Measurements from ENCODE around the gene PRELP.
"Not testable (repeated sequence)": the region's sequence is repeated elsewhere in the genome, so short reads cannot be mapped to it uniquely, and the experiment has no call there.

PRELP gene

GRCh38 chr1:203441766-203442165, 33.8 kb upstream of the PRELP start:
- no peaks in the 10 kb centered on the region for H3K27me3 ChIP-seq (ENCODE audit: control insufficient read depth, insufficient read depth, low read length, poor library complexity, severe bottlenecking)
- H3K36me3 ChIP-seq (ENCODE audit: control insufficient read depth, insufficient read depth, low read length) = no peaks in the 10 kb centered on the region
- H3K4me3 ChIP-seq (ENCODE audit: insufficient read depth, low read depth, low read length) = no peak overlapping the region
- H3K9me3 ChIP-seq (ENCODE audit: control insufficient read depth, low read length) = no peaks in the 10 kb centered on the region
- H3K4me1 ChIP-seq (ENCODE audit: control insufficient read depth, insufficient read depth, low read length) = peaks cover 5% of the 10 kb centered on the region
- H3K27ac ChIP-seq (ENCODE audit: insufficient read depth, low read depth, low read length, poor library complexity, severe bottlenecking) = no peak overlapping the region
- 88 to 89% methylated on average over 9 of the region's 9 CpGs for WGBS, 2 experiments

- 88 to 89% methylated on average over 7 of the region's 7 CpGs for WGBS, 2 experiments
- Histone ChIP-seq H3K4me1 (ENCODE audit: control insufficient read depth, insufficient read depth, low read length) (peaks cover 5% of the 10 kb centered on the region), H3K9me3 (ENCODE audit: control insufficient read depth, low read length) (no peaks in the 10 kb centered on the region), H3K27me3 (ENCODE audit: control insufficient read depth, insufficient read depth, low read length, poor library complexity, severe bottlenecking) (no peaks in the 10 kb centered on the region), H3K27ac (ENCODE audit: insufficient read depth, low read depth, low read length, poor library complexity, severe bottlenecking) (no peak overlapping the region), H3K36me3 (ENCODE audit: control insufficient read depth, insufficient read depth, low read length) (no peaks in the 10 kb centered on the region), H3K4me3 (ENCODE audit: insufficient read depth, low read depth, low read length) (no peak overlapping the region)
Measured at GRCh38 chr1:203442821-203443220, 32.8 kb upstream of the PRELP start.

DNA sequence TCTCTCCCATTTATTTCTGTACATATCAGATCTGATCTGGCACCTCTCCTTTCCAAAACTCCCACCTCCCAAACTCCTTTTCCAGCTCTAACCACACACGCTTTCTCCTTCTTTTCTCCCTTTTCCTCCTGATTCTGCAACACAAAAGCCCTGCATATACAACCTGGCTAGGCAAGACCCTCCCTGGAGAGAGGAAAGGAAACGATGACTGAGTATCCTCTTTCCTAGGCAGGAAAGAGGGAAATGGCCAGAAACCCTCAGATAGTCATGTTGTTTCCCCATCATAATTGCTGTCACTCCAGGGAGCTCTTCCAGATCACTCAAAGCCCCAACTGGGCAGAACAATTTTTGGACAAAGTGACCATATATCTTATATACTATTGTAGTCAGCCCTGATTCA, 32.3 kb upstream of the PRELP start:
- Histone ChIP-seq H3K36me3 (ENCODE audit: control insufficient read depth, insufficient read depth, low read length) (no peaks in the 10 kb centered on the region), H3K4me3 (ENCODE audit: insufficient read depth, low read depth, low read length) (no peak overlapping the region), H3K4me1 (ENCODE audit: control insufficient read depth, insufficient read depth, low read length) (peaks cover 10% of the 10 kb centered on the region), H3K9me3 (ENCODE audit: control insufficient read depth, low read length) (no peaks in the 10 kb centered on the region), H3K27me3 (ENCODE audit: control insufficient read depth, insufficient read depth, low read length, poor library complexity, severe bottlenecking) (no peaks in the 10 kb centered on the region), H3K27ac (ENCODE audit: insufficient read depth, low read depth, low read length, poor library complexity, severe bottlenecking) (no peak overlapping the region)
- WGBS, 2 experiments = 47 to 51% methylated on average over 2 of the region's 2 CpGs

DNA sequence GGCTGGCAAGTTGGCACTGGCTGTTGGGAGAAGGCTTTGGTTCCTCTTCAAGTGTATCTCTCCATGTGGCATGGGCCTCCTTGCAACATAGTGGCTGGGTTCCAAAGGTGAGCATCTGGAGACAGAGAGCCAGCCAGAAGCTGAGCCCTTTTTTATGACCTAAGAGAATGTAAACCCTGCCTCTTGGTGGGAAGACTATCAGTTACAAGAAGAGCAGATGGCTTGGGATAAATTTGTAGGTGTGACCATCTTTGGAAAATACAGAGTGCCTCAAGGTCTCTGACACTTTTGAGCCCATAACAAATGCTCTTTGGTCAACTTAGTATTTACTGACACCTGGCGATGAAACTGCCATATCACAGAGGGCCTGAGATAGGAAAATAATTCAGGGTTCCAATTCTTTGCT, 31.4 kb upstream of the PRELP start:
- Histone ChIP-seq H3K4me1 (ENCODE audit: control insufficient read depth, insufficient read depth, low read length) (peaks cover 17% of the 10 kb centered on the region), H3K27me3 (ENCODE audit: control insufficient read depth, insufficient read depth, low read length, poor library complexity, severe bottlenecking) (peaks cover under 1% of the 10 kb centered on the region), H3K9me3 (ENCODE audit: control insufficient read depth, low read length) (no peaks in the 10 kb centered on the region), H3K27ac (ENCODE audit: insufficient read depth, low read depth, low read length, poor library complexity, severe bottlenecking) (no peak overlapping the region), H3K4me3 (ENCODE audit: insufficient read depth, low read depth, low read length) (no peak overlapping the region), H3K36me3 (ENCODE audit: control insufficient read depth, insufficient read depth, low read length) (no peaks in the 10 kb centered on the region)
- 90 to 96% methylated on average over 1 of the region's 1 CpG for WGBS, 2 experiments

GRCh38 chr1:203447151-203447550, 28.5 kb upstream of the PRELP start:
- Histone ChIP-seq H3K36me3 (ENCODE audit: control insufficient read depth, insufficient read depth, low read length) (no peaks in the 10 kb centered on the region), H3K4me3 (ENCODE audit: insufficient read depth, low read depth, low read length) (no peak overlapping the region), H3K4me1 (ENCODE audit: control insufficient read depth, insufficient read depth, low read length) (peaks cover 12% of the 10 kb centered on the region), H3K27ac (ENCODE audit: insufficient read depth, low read depth, low read length, poor library complexity, severe bottlenecking) (no peak overlapping the region), H3K9me3 (ENCODE audit: control insufficient read depth, low read length) (no peaks in the 10 kb centered on the region), H3K27me3 (ENCODE audit: control insufficient read depth, insufficient read depth, low read length, poor library complexity, severe bottlenecking) (peaks cover 6% of the 10 kb centered on the region)
- 89 to 100% methylated on average over 1 to 2 of the region's 2 CpGs for WGBS, 2 experiments

GRCh38 chr1:203447598-203447997, 28.0 kb upstream of the PRELP start:
- H3K27me3 ChIP-seq (ENCODE audit: control insufficient read depth, insufficient read depth, low read length, poor library complexity, severe bottlenecking); H3K4me3 ChIP-seq (ENCODE audit: insufficient read depth, low read depth, low read length); H3K27ac ChIP-seq (ENCODE audit: insufficient read depth, low read depth, low read length, poor library complexity, severe bottlenecking); H3K36me3 ChIP-seq (ENCODE audit: control insufficient read depth, insufficient read depth, low read length); H3K9me3 ChIP-seq (ENCODE audit: control insufficient read depth, low read length): not testable (repeated sequence)
- peaks cover 12% of the 10 kb centered on the region for H3K4me1 ChIP-seq (ENCODE audit: control insufficient read depth, insufficient read depth, low read length)
- 97 to 100% methylated on average over 1 of the region's 1 CpG for WGBS, 2 experiments

- Histone ChIP-seq H3K9me3 (ENCODE audit: control insufficient read depth, low read length) (no peaks in the 10 kb centered on the region), H3K4me3 (ENCODE audit: insufficient read depth, low read depth, low read length) (no peak overlapping the region), H3K27ac (ENCODE audit: insufficient read depth, low read depth, low read length, poor library complexity, severe bottlenecking) (no peak overlapping the region), H3K27me3 (ENCODE audit: control insufficient read depth, insufficient read depth, low read length, poor library complexity, severe bottlenecking) (peaks cover 6% of the 10 kb centered on the region), H3K36me3 (ENCODE audit: control insufficient read depth, insufficient read depth, low read length) (no peaks in the 10 kb centered on the region), H3K4me1 (ENCODE audit: control insufficient read depth, insufficient read depth, low read length) (peaks cover 12% of the 10 kb centered on the region)
- WGBS, 2 experiments = 46 to 58% methylated on average over 9 of the region's 9 CpGs
Measured at GRCh38 chr1:203448521-203449061, 27.0 kb upstream of the PRELP start.

- Histone ChIP-seq H3K27ac (ENCODE audit: insufficient read depth, low read depth, low read length, poor library complexity, severe bottlenecking) (no peak overlapping the region), H3K27me3 (ENCODE audit: control insufficient read depth, insufficient read depth, low read length, poor library complexity, severe bottlenecking) (peaks cover 6% of the 10 kb centered on the region), H3K4me3 (ENCODE audit: insufficient read depth, low read depth, low read length) (no peak overlapping the region), H3K9me3 (ENCODE audit: control insufficient read depth, low read length) (no peaks in the 10 kb centered on the region), H3K4me1 (ENCODE audit: control insufficient read depth, insufficient read depth, low read length) (peaks cover 12% of the 10 kb centered on the region), H3K36me3 (ENCODE audit: control insufficient read depth, insufficient read depth, low read length) (no peaks in the 10 kb centered on the region)
- 80 to 100% methylated on average over 1 of the region's 1 CpG for WGBS, 2 experiments
Measured at GRCh38 chr1:203450001-203450400, 25.6 kb upstream of the PRELP start.

DNA sequence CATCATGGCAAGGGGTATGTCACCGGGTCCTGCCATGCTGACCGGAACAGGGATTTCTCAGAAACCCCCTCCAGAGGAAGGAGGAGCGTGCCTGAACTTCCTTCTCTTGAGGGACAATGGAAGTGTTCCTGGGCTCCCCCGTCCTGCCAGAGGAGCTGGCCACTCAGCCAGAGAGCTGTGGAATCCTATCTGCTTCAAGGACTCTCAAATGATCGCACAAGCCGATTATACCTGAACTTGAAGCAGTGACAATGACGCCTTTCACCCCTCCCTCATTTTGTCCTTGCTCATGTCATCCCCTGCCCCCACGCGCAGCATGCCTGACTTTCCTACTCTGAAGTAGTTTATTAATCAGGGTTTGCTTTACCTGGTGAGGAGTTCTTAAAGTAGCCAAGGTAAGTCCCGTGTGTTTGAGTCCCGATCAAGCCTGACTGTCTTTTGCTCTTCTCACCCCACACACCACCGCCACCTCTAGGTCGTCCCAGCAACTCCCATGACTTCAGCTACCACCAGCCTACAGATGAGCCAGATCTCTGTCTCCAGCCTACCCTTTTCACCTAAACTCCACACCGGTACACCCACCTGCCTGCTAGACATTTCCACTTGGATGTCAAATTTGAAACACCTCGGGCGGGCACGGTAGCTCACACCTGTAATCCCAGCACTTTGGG, 25.0 kb upstream of the PRELP start:
- Histone ChIP-seq H3K4me3 (ENCODE audit: insufficient read depth, low read depth, low read length) (no peak overlapping the region), H3K4me1 (ENCODE audit: control insufficient read depth, insufficient read depth, low read length) (peaks cover 17% of the 10 kb centered on the region), H3K27me3 (ENCODE audit: control insufficient read depth, insufficient read depth, low read length, poor library complexity, severe bottlenecking) (peaks cover 6% of the 10 kb centered on the region), H3K27ac (ENCODE audit: insufficient read depth, low read depth, low read length, poor library complexity, severe bottlenecking) (no peak overlapping the region), H3K36me3 (ENCODE audit: control insufficient read depth, insufficient read depth, low read length) (no peaks in the 10 kb centered on the region), H3K9me3 (ENCODE audit: control insufficient read depth, low read length) (no peaks in the 10 kb centered on the region)
- WGBS, 2 experiments = 74 to 76% methylated on average over 17 of the region's 17 CpGs

- Histone ChIP-seq H3K27me3 (ENCODE audit: control insufficient read depth, insufficient read depth, low read length, poor library complexity, severe bottlenecking) (peaks cover 6% of the 10 kb centered on the region), H3K4me1 (ENCODE audit: control insufficient read depth, insufficient read depth, low read length) (peaks cover 25% of the 10 kb centered on the region)
Measured at GRCh38 chr1:203451836-203452784, 23.5 kb upstream of the PRELP start.

More at GRCh38 chr1:203451836-203452784, 23.5 kb upstream of the PRELP start:
- no peaks in the 10 kb centered on the region for H3K36me3 ChIP-seq (ENCODE audit: control insufficient read depth, insufficient read depth, low read length)
- WGBS, 2 experiments = 83 to 86% methylated on average over 2 of the region's 2 CpGs
- H3K4me3 ChIP-seq (ENCODE audit: insufficient read depth, low read depth, low read length) = no peak overlapping the region
- no peak overlapping the region for H3K27ac ChIP-seq (ENCODE audit: insufficient read depth, low read depth, low read length, poor library complexity, severe bottlenecking)
- H3K9me3 ChIP-seq (ENCODE audit: control insufficient read depth, low read length) = no peaks in the 10 kb centered on the region

Measured in ectodermal cell (in vitro differentiated cells).